Fibroblast of the conjunctiva (primary cell): ENCODE measurements around the gene SRP68.
"Not testable (repeated sequence)": the region's sequence is repeated elsewhere in the genome, so short reads cannot be mapped to it uniquely, and the experiment has no call there.

ENCODE experiments used
- DNase-seq: peaks from one replicate; pipeline ENCODE4 v3.0.0-alpha.2; 2010; ENCODE audit warnings: low read depth

SRP68 gene

DNA sequence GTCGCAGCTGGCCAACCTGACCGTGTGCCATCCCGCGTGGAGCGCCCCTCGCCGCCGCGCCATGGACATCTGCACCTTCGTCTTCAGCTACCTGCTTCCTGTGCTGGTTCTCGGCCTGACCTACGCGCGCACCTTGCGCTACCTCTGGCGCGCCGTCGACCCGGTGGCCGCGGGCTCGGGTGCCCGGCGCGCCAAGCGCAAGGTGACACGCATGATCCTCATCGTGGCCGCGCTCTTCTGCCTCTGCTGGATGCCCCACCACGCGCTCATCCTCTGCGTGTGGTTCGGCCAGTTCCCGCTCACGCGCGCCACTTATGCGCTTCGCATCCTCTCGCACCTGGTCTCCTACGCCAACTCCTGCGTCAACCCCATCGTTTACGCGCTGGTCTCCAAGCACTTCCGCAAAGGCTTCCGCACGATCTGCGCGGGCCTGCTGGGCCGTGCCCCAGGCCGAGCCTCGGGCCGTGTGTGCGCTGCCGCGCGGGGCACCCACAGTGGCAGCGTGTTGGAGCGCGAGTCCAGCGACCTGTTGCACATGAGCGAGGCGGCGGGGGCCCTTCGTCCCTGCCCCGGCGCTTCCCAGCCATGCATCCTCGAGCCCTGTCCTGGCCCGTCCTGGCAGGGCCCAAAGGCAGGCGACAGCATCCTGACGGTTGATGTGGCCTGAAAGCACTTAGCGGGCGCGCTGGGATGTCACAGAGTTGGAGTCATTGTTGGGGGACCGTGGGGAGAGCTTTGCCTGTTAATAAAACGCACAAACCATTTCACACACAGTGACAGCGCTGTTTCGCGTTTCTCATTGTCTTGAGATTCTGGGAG, 4.7 kb upstream of the SRP68 start:
- no peak for DNase-seq

GRCh38 chr17:76076146-76076764, 3.9 kb upstream of the SRP68 start:
- no peak for DNase-seq

- DNase-seq: no peak
Observed at GRCh38 chr17:76075364-76076145, 3.2 kb upstream of the SRP68 start.

DNA sequence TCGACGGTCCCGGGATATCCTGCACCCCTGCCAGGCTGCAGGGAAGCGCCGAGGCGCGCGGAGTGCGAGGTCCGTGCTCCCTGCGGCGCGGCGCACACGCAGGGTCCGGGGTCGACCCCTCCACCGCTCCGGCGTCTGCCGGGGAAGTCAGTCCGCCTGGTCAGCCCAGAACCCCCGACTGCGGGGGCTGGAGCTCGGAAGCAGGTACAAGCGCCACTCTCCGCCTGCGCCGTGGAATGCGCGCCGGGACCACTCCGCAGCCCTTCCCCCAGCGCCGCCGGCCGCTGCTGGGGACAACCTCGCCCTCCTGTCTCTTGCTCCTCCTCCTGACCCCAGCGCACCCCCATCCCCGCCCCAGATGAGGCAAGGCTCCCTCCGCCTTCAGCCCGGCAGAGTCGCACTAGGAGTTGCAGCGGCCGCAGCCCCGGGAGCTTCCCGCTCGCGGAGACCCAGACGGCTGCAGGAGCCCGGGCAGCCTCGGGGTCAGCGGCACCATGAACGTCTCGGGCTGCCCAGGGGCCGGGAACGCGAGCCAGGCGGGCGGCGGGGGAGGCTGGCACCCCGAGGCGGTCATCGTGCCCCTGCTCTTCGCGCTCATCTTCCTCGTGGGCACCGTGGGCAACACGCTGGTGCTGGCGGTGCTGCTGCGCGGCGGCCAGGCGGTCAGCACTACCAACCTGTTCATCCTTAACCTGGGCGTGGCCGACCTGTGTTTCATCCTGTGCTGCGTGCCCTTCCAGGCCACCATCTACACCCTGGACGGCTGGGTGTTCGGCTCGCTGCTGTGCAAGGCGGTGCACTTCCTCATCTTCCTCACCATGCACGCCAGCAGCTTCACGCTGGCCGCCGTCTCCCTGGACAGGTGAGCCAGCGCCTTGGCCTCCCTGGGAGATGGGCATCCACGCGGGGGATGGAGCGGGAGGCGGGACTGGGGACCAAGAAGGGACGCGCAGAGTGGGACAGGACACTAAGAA, 2.4 kb upstream of the SRP68 start, which contains the start of gene GALR2:
Gene GALR2, plus strand, starts transcription at position 392 of the 974 bp plus-strand sequence. Its CDS starts 103 bp downstream, at position 495.
- DNase-seq: no peak

- DNase-seq: no peak
Observed at GRCh38 chr17:76071531-76072147, 678 bp downstream of the SRP68 start.

DNA sequence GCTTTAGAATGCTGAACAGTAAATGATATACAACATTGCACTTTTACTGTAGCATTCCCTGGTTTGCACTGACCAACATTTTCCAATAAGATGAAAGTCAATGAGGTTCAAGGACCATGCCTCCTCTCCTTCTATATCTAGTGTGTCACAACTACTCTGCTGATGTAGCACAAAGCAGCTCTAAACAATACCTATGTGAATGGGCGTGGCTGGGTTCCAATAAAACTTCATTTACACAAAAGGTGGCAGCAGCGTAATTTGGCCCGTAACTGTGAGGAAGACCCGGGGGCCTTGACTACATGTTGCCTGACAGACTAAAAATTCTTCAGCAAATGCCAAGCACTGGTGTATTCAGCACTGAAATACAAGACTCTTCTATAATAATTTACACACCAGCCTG, 6.5 kb downstream of the SRP68 start:
- no peak for DNase-seq

DNA sequence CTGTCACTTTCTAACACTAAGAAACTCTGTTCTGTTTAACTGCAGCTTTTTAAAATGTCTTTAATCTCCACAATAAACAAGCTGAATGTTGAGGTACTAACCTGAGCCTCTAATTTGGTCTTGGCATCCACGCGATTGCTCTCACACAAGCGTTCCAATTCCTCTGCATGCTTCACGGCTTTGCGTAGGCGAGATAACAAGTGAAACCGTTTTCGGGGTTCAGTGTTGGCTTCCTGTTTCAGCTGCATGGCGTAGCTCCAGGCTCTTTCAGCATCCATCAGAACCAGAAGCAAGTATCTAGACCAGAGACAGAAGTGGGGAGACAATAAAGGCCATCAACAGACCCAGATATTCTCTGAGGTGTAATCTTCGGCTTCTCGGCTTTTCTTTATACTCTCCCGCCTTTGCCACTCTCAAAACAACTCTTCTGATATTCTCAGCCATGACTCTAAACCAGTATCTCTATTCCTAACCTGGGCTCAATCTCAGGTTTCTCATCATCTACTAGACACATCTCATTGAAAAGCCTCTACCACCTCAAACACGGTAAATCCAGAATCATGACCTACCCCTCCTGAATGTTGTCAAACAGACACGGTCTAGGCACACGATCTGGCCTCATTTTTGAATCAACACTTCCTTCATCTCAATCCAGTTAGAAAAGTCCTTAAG, 8.3 kb downstream of the SRP68 start:
- no peak for DNase-seq

GRCh38 chr17:76058264-76058663, 14.1 kb downstream of the SRP68 start:
- DNase-seq: not testable (repeated sequence)

DNA sequence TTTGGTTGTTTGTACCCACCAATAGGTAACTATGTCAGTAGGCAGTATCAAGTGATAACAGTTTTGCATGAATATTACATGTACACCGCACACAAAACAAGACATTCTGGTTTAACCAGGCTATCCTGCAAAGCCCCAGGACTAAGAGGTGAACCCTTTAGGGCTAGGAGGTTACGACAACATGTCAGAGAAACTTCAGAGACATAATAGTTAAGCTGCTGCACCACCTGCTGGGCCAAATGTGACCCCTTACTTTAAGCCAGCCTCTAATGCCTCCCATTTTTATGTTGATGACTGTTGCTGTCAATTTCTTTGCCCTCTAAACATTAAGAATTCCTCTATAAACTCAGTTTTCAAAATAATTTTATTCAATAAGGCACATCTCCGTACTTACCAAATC, 15.4 kb downstream of the SRP68 start:
- DNase-seq: no peak

DNA sequence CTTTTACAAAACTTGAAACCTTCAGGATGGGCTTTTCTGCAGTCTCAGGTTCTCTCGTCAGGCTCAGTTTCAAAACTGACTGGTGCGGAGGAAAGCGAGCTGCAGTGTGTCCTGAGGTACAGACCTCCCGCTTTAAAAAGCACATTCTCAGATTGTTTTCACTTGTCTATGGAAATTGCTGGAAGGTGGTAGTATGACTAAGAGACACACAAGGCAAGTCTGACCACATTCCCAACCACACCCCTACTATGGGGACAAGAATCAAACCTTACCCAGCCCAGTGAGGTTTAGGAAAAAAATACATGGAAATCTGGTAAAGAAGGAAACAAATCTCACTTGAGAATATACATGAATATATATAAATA, 18.2 kb downstream of the SRP68 start:
- peak; percentile 21 for DNase-seq

GRCh38 chr17:76053246-76054111, 18.8 kb downstream of the SRP68 start:
- DNase-seq: peak; percentile 61

GRCh38 chr17:76051561-76051960, 20.8 kb downstream of the SRP68 start:
- DNase-seq: no peak

GRCh38 chr17:76050538-76051467, 21.5 kb downstream of the SRP68 start:
- no peak for DNase-seq

DNA sequence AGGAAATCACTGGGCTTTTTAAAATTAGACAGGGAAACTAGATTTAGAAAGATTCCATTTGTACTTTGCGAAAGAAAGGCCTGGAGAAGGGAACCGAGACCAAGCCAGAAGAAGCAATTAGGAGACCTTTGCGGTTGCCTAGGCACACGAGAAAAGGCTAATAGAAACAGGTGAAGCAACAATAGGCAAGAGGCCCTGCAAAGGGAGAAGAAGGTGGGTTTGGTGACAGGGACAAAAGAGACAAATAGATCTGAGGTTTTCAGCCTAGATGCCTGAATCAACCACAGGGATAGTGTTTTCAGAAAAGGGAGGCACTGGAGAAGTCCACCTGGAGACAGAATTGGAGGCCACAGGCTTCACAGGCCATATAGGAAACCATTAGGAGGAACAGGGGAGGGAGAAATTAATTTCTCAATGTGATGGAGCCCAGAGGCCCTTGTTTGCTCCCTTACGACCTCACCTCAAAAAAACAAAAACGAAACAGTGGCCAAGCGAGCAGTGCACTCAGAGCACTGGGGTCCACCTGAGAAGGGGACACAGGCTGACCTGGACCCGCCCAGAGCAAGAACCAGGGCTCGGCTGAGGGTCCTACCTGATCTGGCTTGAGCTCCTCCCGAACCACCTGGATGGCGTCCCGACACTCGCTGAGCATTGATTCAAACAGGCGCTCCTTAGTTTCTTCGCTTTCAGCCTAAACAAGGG, 22.3 kb downstream of the SRP68 start:
- DNase-seq: no peak

DNA sequence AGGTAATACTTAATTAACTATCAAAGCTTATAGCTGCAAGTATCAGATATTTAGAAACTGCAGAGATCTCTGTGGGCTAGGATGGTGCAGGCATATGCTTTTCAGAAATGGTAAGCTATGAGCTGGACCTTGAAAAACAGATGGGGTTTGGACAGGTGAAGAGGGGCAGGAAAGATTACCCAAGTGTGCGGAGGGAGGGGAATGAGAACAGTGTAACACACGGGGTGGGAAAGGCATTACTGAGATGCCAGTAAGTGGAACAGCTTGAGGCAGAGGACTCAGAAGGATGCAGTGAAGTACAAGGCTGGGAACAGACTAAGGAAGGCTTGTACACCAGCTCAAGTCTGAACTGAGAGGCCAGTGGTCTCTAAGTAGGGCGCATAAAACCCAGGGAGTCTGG, 23.1 kb downstream of the SRP68 start:
- DNase-seq: no peak

DNA sequence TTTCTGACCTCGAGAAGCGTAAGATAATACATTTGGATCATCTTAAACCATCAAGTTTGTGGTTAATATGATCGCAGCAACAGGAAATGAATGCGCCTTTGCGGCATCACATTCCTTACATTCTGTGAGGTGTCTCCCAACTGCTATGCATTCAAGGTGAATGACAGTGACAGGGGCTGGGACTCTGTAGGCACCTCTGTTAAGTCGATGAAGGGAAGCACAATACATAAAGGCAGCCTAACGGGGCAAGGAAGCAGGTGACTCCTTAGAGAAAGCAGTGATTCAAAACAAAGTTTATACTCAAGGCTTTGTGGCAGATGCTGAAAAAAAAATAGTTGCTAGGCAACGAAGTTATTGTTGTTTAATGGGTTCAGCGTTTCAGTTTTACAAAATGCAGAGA, 23.6 kb downstream of the SRP68 start:
- no peak for DNase-seq

- no peak for DNase-seq
Observed at GRCh38 chr17:76048025-76048605, 24.2 kb downstream of the SRP68 start.

GRCh38 chr17:76046064-76046463, 26.3 kb downstream of the SRP68 start:
- no peak for DNase-seq
